ENCODE data around the gene FRS2.
"Not testable (repeated sequence)": the region's sequence is repeated elsewhere in the genome, so short reads cannot be mapped to it uniquely, and the experiment has no call there.

FRS2 gene

GRCh38 chr12:69588527-69588926 lies 118.3 kb downstream of the FRS2 start:
- no peak for DNase-seq

GRCh38 chr12:69589082-69589481 lies 118.9 kb downstream of the FRS2 start:
- no peak for DNase-seq

- no peak for DNase-seq
These were observed 125.5 kb downstream of the FRS2 start for GRCh38 chr12:69595689-69596088.

GRCh38 chr12:69598174-69598753 lies 128.1 kb downstream of the FRS2 start:
- no peak for DNase-seq

- no peak for DNase-seq
These were observed 130.6 kb downstream of the FRS2 start for GRCh38 chr12:69600804-69601203.

- no peak for DNase-seq
These were observed 131.9 kb downstream of the FRS2 start for GRCh38 chr12:69601962-69602685.

GRCh38 chr12:69602954-69603353 lies 132.8 kb downstream of the FRS2 start:
- no peak for DNase-seq

- DNase-seq: not testable (repeated sequence)
These were observed 133.4 kb downstream of the FRS2 start for GRCh38 chr12:69603556-69603955.

GRCh38 chr12:69604275-69604674 lies 134.1 kb downstream of the FRS2 start:
- DNase-seq: not testable (repeated sequence)

GRCh38 chr12:69608114-69608513 lies 137.9 kb downstream of the FRS2 start:
- DNase-seq: no peak

- no peak for DNase-seq
These were observed 139.9 kb downstream of the FRS2 start for GRCh38 chr12:69610126-69610525.

- DNase-seq: no peak
These were observed 140.5 kb downstream of the FRS2 start, which contains the start of gene LRRC10 for GRCh38 chr12:69610729-69611128. LRRC10 (minus strand) TSS chr12:69610907; CDS start chr12:69610838, 69 bp downstream.

- DNase-seq: no peak
These were observed 143.2 kb downstream of the FRS2 start for GRCh38 chr12:69613351-69613750.

GRCh38 chr12:69616025-69616424 lies 145.8 kb downstream of the FRS2 start:
- no peak for DNase-seq

GRCh38 chr12:69619050-69619449 lies 148.9 kb downstream of the FRS2 start:
- no peak for DNase-seq

GRCh38 chr12:69620077-69620476 lies 149.9 kb downstream of the FRS2 start:
- DNase-seq: no peak

GRCh38 chr12:69620921-69621320 lies 150.7 kb downstream of the FRS2 start:
- DNase-seq: no peak

- DNase-seq: no peak
These were observed 151.4 kb downstream of the FRS2 start for GRCh38 chr12:69621551-69621950.

- DNase-seq: no peak
These were observed 153.8 kb downstream of the FRS2 start for GRCh38 chr12:69623970-69624369.

GRCh38 chr12:69627501-69627900 lies 157.3 kb downstream of the FRS2 start:
- DNase-seq: no peak
